B cell (primary cell): ENCODE measurements around the gene MTUS2. TPM values are rescaled to one million over a fixed set of nuclear protein-coding genes. Genes with fewer than 3 reads are reported as not detected.
A peak's percentile ranks its signal among the peaks of the same experiment; 100 is the strongest.

Experiments
- ATAC-seq: fragments of 200-7000 bp; cut with Tn5 transposase; one replicate; pipeline ENCODE4 v1.10.0; 2021; ENCODE audit warnings: low read depth, mild to moderate bottlenecking, moderate number of reproducible peaks, moderate library complexity
- CTCF ChIA-PET: fragments of 350-600 bp; sonication (Branson Sonifier 250); formaldehyde crosslinking; loops from one replicate; lab custom pipeline; 2021; ENCODE audit warnings: antibody characterized with exemption, inconsistent platforms; lab: Charles Lee
- POLR2A ChIA-PET: fragments of 350-600 bp; sonication (Branson Sonifier 250); formaldehyde crosslinking; loops from one replicate; lab custom pipeline; 2021; ENCODE audit warnings: antibody characterized with exemption; lab: Charles Lee
- DNase-seq: peaks from one replicate; pipeline ENCODE4 v3.0.0; 2013
- H2AFZ ChIP-seq: 2 replicates; pipeline ENCODE4 v1.6.1; 2012; ENCODE audit warnings: mild to moderate bottlenecking, low read depth, low read length; ENCODE audit not compliant: insufficient read depth, poor library complexity, severe bottlenecking
- H3K27ac ChIP-seq, 2 donors: 1 replicate in 1 of 2; 2 replicates in 1 of 2; pipeline ENCODE4 v1.5.1; 2012 to 2013; ENCODE audit warnings: low read length in 2 of 2, mild to moderate bottlenecking in 2 of 2, moderate library complexity in 1 of 2
- H3K27me3 ChIP-seq, 4 experiments: fragments of 200-600 bp in 1 of 4; sonication (generic) in 1 of 4; replicated peaks in 1 of 4; 1 replicate in 2 of 4; 2 replicates in 2 of 4; pipeline versions ENCODE4 v1.6.1 to v1.7.0; 2013 to 2016; ENCODE audit warnings: low read length in 3 of 4, mild to moderate bottlenecking in 2 of 4, mixed read lengths in 1 of 4, moderate library complexity in 1 of 4; ENCODE audit not compliant: insufficient read depth in 4 of 4, control insufficient read depth in 3 of 4; ENCODE audit errors: control extremely low read depth in 1 of 4
- H3K36me3 ChIP-seq, 2 experiments: replicated peaks in 1 of 2; 1 replicate in 1 of 2; 2 replicates in 1 of 2; pipeline versions ENCODE4 v1.6.1 to v1.7.1; 2013; ENCODE audit warnings: low read length in 1 of 2; ENCODE audit not compliant: insufficient read depth in 2 of 2, control insufficient read depth in 1 of 2; ENCODE audit errors: control extremely low read depth in 1 of 2, extremely low read depth in 1 of 2
- H3K4me1 ChIP-seq, 2 donors: fragments of 200-600 bp in 1 of 2; sonication (generic) in 1 of 2; 1 replicate in 1 of 2; 2 replicates in 1 of 2; pipeline versions ENCODE4 v1.5.1 to v1.6.1; 2013 to 2017; ENCODE audit warnings: low read length in 2 of 2; ENCODE audit not compliant: control insufficient read depth in 2 of 2, insufficient read depth in 2 of 2
- H3K4me2 ChIP-seq: replicated peaks from 2 replicates; pipeline ENCODE3; 2012; ENCODE audit warnings: mild to moderate bottlenecking, low read depth, low read length; ENCODE audit not compliant: poor library complexity, severe bottlenecking
- H3K4me3 ChIP-seq, 5 experiments: fragments of 200-600 bp in 1 of 5; sonication (generic) in 1 of 5; 1 replicate in 3 of 5; 2 replicates in 2 of 5; pipeline versions ENCODE4 v1.5.1 to v1.7.0; 2011 to 2016; ENCODE audit warnings: low read length in 4 of 5, mild to moderate bottlenecking in 4 of 5, low read depth in 2 of 5, control low read depth in 1 of 5, moderate library complexity in 1 of 5; ENCODE audit not compliant: insufficient read depth in 1 of 5; ENCODE audit errors: control extremely low read depth in 1 of 5, extremely low read depth in 1 of 5
- H3K79me2 ChIP-seq: fragments of 200-600 bp; sonication (generic); one replicate; pipeline ENCODE4 v1.6.0; 2016; ENCODE audit warnings: low read length; ENCODE audit not compliant: control insufficient read depth, insufficient read depth
- H3K9ac ChIP-seq: fragments of 200-600 bp; sonication (generic); 2 replicates; pipeline ENCODE4 v1.6.1; 2017; ENCODE audit warnings: mild to moderate bottlenecking, low read length, moderate library complexity
- H3K9me3 ChIP-seq, 3 donors: one replicate each; pipeline versions ENCODE4 v1.6.1 to v1.7.1; 2013; ENCODE audit warnings: low read length in 2 of 3; ENCODE audit not compliant: control insufficient read depth in 2 of 3, insufficient read depth in 1 of 3; ENCODE audit errors: control extremely low read depth in 1 of 3
- H4K20me1 ChIP-seq: 2 replicates; pipeline ENCODE4 v1.6.0; 2012; ENCODE audit warnings: mild to moderate bottlenecking, low read length; ENCODE audit not compliant: insufficient read depth, control insufficient read depth, poor library complexity, severe bottlenecking
- H3K27ac Mint-ChIP-seq: one replicate; pipeline ENCODE4 v1.8.0; 2021; ENCODE audit warnings: mixed read lengths
- H3K27me3 Mint-ChIP-seq: one replicate; pipeline ENCODE4 v1.8.0; 2021; ENCODE audit warnings: mixed read lengths
- H3K4me1 Mint-ChIP-seq: one replicate; pipeline ENCODE4 v1.8.0; 2021; ENCODE audit warnings: mixed read lengths
- H3K4me3 Mint-ChIP-seq: one replicate; pipeline ENCODE4 v1.8.0; 2021; ENCODE audit warnings: mixed read lengths
- H3K9me3 Mint-ChIP-seq: one replicate; pipeline ENCODE4 v1.8.0; 2022; ENCODE audit warnings: mixed read lengths; ENCODE audit not compliant: insufficient read depth
- CTCF ChIP-seq: fragments of 200-600 bp; IDR thresholded peaks from one replicate; pipeline ENCODE4 v1.8.0; 2022; ENCODE audit warnings: antibody characterized with exemption, mild to moderate bottlenecking
- EZH2 ChIP-seq: IDR thresholded peaks from 2 replicates; pipeline ENCODE4 v1.6.1; 2012; ENCODE audit warnings: borderline replicate concordance, low read depth, mild to moderate bottlenecking, moderate library complexity, low read length; ENCODE audit not compliant: insufficient read depth, poor library complexity, severe bottlenecking
- WGBS: methylation state at CpG from one replicate; pipeline ENCODE4 v1.1.5; 2013; ENCODE audit warnings: missing lambda C conversion rate; ENCODE audit not compliant: insufficient coverage; 5-methylcytosine and 5-hydroxymethylcytosine counted together
- intact Hi-C: fragments of 100-400 bp; cut with micrococcal nuclease; formaldehyde crosslinking; loops from one replicate; pipeline ENCODE4 v1.10.0; 2022
- polyA plus RNA-seq: library from polyadenylated mRNA; depleted of rRNA; stranded (reverse); fragments of >200 nt; gene quantifications from 2 replicates; pipeline ENCODE4 v1.2.3, GENCODE V29; 2012
- total RNA-seq, 2 donors: library from RNA; stranded (reverse); fragments of 120-200 nt in 1 of 2; gene quantifications; 1 replicate in 1 of 2; 2 replicates in 1 of 2; pipeline versions ENCODE4 v1.2.3 to v1.2.4, GENCODE V29; 2013 to 2022

MTUS2 gene
- total and polyA plus RNA-seq, 2 donors (not counting 1 experiment from before 2014, with no cell fraction given): 0.12 TPM; not detected in 1

GRCh38 chr13:29484236-29484635, 664.1 kb downstream of the MTUS2 start:
- ATAC-seq: peak; percentile 73
- ChIA-PET CTCF (interaction anchor here (1.1 to 3.6 kb wide), 2 partner anchors 11 to 19 kb away, joined by 3 to 16 read pairs; no protein-coding TSS in a partner anchor), POLR2A (no interaction called here)
- Mint-ChIP-seq H3K4me3 (peak overlapping the region; percentile 52), H3K9me3 (no peaks in the 10 kb centered on the region), H3K27me3 (peaks cover 28% of the 10 kb centered on the region), H3K27ac (no peak overlapping the region), H3K4me1 (peaks cover 14% of the 10 kb centered on the region)
- Histone ChIP-seq H3K9me3 (no peaks in the 10 kb centered on the region), H2AFZ (no peak overlapping the region), H3K79me2 (no peaks in the 10 kb centered on the region), H3K9ac (no peak overlapping the region), H4K20me1 (no peaks in the 10 kb centered on the region), H3K4me3 (no peak overlapping the region), H3K27me3 (peaks cover 0 to 5% (median 1%) of the 10 kb centered on the region in 4 experiments), H3K4me2 (peak overlapping the region; percentile 13), H3K36me3 (no peaks in the 10 kb centered on the region), H3K27ac (no peak overlapping the region), H3K4me1 (peaks cover 10 to 19% of the 10 kb centered on the region in 2 donors)
- no peak for TF ChIP-seq CTCF
- no peak for TF ChIP-seq EZH2
- WGBS: 57% methylated on average over 3 of the region's 7 CpGs
- intact Hi-C loops: no loop called here
- DNase-seq: peak; percentile 34

GRCh38 chr13:29484796-29485195, 664.7 kb downstream of the MTUS2 start:
- CTCF ChIA-PET: interaction anchor here (1.1 to 3.6 kb wide), 2 partner anchors 12 to 18 kb away, joined by 3 to 16 read pairs; no protein-coding TSS in a partner anchor
- no peak overlapping the region for H3K27ac ChIP-seq
- no peaks in the 10 kb centered on the region for H3K79me2 ChIP-seq
- DNase-seq (no peak), ATAC-seq (no peak)
- Mint-ChIP-seq H3K27ac (no peak overlapping the region), H3K4me3 (no peak overlapping the region), H3K4me1 (peaks cover 14% of the 10 kb centered on the region), H3K27me3 (peaks cover 24% of the 10 kb centered on the region), H3K9me3 (no peaks in the 10 kb centered on the region)
- peaks cover 10 to 19% of the 10 kb centered on the region in 2 donors for H3K4me1 ChIP-seq
- no peaks in the 10 kb centered on the region for H3K36me3 ChIP-seq
- POLR2A ChIA-PET: interaction anchor here (0.6 kb wide), 1 partner anchor 10 kb away, joined by 4 read pairs; no protein-coding TSS in a partner anchor
- WGBS: 93% methylated on average over 7 of the region's 7 CpGs
- intact Hi-C loops: no loop called here
- H3K4me3 ChIP-seq: no peak overlapping the region
- H2AFZ ChIP-seq: no peak overlapping the region
- H3K27me3 ChIP-seq: peaks cover 0 to 3% (median 1%) of the 10 kb centered on the region in 4 experiments
- no peak overlapping the region for H3K9ac ChIP-seq
- TF ChIP-seq EZH2 (no peak), CTCF (no peak)
- no peak overlapping the region for H3K4me2 ChIP-seq
- H4K20me1 ChIP-seq: no peaks in the 10 kb centered on the region
- no peaks in the 10 kb centered on the region for H3K9me3 ChIP-seq
